Dermis microvascular lymphatic vessel endothelial cell (primary cell): Measurements from ENCODE around the gene PLBD2. TPM values are rescaled to one million over a fixed set of nuclear protein-coding genes. Genes with fewer than 3 reads are reported as not detected.

Experiments
- DNase-seq, 2 donors: peaks; one replicate each; pipeline versions ENCODE4 v3.0.0 to v3.0.0-alpha.2; 2010; ENCODE audit warnings: low read depth in 2 of 2
- total RNA-seq: library from RNA; depleted of rRNA; stranded (reverse); fragments of >200 nt; gene quantifications from 2 replicates; pipeline ENCODE4 v1.2.1, GENCODE V29; 2014

Gene PLBD2
- total RNA-seq, 1 donor from 2014 or later: 16.7 TPM

DNA sequence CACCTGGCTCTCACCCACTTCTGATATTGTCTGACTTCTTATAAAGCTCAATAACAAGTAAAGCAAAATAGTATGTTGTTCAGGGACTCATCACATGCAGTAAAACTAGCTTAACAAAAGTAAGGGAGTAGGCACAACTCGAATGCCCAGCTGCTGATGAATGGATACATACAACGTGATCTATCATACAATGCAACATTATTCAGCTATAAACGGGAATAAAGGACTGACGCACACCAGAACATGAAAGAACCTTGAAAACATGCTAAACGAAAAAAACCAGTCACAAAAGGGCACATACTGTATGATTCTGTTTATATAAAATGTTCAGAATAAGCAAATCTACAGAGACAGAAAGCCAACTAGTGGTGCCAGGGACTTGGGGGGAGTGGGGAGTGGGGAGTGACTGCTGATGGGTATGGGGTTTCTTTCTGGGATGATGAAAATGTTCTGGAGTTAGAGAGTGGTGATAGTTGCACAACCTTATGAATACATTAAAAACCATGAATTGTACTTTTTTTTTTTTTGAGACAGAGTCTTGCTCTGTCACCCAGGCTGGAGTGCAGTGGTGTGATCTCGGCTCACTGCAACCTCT lies 11.1 kb downstream of the PLBD2 start:
- DNase-seq: no peak

DNA sequence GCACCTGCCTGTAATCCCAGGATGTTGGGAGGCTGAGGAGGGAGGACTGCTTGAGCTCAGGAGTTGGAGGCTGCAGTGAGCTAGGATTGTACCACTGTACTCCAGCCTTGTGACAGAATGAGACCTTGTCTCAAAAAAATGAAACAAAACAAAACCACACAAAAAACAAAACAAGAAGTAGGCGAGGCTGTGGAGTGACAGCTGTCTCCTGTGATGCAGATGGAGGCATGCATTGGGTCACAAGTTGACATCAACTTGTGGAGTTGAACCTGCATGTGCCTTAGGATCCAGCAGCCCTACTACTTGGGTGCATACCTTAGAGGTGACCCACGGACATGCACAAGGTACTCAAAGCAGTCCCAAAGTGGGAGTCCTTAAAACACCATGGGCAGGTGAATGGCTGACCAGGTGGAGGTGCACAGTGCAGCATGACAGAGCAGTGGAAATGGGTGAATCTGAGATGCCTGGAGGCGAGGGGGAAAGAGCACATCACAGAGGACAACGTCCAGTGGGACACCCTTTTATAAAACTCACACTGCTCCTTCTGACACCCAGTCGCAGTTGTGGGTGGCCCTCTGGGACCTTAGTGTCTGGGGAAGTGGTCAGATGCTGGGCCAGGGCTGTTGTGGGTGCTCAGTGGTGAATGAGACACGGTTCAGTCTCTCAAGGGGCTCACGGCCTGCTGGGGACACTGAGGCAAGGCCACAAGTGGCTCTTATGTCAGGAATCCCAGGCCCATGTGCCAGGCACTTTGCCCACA lies 12.7 kb downstream of the PLBD2 start:
- DNase-seq: no peak

DNA sequence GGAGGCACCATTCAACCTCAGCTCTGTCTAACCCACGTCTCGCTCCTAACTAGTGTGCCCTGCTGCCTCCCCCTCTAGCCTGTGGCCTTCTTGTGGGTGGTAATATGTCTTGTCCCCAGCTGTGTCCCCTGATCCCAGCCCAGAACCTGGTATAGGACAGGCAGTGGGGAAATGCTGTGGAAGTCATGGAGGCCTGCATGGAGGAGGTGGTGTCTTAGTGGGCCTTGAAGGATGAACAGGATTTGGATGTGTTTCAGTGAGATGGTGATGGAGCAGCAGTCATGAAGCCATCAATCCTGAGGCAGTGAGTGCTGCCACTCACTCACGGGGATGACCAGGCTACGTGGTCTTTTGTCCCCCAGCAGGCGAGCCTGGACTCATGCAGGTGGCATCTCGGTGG lies 13.4 kb downstream of the PLBD2 start:
- DNase-seq: no peak

DNA sequence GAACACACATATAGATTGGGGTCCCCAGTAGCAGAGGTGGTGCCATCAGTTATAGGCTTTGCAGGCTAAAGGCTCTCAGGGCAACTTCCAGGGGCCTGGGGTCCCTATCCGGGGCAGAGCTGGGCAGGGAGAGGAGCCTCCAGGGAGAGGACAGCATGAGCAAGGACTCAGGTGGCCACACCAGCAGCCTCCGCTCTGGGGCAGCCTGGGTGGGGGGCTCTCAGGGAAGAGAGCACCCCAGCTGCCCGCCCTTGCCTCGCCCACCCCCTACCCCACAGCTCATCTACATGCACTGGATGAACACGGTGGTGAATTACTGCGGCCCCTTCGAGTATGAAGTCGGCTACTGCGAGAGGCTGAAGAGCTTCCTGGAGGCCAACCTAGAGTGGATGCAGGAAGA lies 14.0 kb downstream of the PLBD2 start:
- DNase-seq: no peak

DNA sequence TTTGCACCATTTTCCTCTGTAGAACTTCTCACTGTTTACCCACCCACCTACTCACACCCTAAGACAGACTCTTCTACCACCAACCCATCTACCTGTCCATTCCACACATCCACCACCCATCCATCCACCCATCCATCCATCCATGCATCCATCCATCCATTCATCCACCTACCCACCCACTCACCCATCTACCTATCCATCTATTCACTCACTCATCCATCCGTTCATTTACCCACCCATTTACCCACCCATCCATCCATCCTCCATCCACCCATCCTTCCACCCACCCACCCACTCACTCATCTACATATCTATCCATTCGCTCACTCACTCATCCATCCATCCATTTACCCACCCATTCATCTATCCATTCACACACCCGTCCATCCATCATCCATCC lies 15.1 kb downstream of the PLBD2 start:
- DNase-seq: no peak

DNA sequence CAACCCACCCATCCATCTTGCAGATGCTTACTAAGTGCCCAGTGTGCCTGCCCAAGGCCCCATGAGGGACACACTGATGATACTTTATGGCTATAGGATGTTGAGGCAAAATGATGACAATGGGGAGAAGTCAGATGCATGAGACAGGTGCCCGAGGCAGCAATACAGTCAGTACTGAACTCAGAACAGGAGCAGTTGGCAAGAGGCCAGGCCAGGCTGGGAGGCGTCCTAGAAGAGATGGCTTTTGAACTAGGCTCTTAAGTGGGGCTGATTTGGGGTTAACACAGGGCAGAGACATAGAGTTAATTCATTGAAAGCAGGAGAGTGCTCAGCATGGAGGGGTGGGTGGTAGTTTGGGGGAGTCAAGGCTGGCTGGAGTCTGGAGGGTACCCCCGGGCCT lies 15.6 kb downstream of the PLBD2 start:
- no peak for DNase-seq

DNA sequence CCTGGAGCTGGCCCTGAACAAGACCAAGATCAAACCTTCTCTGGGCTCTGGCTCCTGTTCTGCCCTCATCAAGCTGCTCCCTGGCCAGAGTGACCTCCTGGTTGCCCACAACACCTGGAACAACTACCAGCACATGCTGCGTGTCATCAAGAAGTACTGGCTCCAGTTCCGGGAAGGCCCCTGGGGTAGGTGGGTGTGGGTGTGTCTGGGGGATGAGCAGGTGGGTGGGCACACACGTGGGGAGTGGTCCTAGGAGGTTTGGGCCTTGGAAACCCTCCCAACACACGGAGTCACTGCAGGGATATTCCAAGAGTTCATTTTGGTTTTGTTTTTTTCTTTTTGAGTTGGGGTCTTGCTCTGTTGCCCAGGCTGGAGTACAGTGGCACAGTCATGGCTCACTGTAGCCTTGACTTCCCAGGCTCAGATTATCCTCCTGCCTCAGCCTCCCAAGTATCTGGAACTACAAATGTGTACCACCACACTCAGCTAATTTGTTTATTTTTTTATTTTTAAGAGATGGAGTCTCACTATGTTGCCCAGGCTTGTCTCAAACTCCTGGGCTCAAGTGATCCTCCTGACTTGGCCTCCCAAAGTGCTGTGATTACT lies 16.5 kb downstream of the PLBD2 start:
- DNase-seq: no peak

DNA sequence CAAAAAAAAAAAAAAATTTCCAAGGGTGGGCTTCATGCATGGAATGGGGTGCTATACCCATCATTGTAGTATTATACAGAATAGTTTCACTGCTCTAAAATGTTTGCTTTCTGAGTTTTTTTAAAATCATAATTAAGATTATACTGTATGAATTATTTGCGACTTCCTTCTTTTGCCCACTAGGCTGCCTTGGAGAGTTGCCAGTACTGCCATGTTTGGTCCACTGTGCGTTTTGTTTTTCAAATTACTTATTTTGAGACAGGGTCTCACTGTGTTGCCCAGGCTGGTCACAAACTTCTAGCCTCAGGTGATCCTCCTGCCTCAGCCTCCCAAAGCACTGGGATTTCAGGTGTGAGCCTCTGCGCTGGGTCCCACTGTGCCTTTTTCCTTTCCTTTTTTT lies 19.9 kb downstream of the PLBD2 start:
- no peak for DNase-seq

DNA sequence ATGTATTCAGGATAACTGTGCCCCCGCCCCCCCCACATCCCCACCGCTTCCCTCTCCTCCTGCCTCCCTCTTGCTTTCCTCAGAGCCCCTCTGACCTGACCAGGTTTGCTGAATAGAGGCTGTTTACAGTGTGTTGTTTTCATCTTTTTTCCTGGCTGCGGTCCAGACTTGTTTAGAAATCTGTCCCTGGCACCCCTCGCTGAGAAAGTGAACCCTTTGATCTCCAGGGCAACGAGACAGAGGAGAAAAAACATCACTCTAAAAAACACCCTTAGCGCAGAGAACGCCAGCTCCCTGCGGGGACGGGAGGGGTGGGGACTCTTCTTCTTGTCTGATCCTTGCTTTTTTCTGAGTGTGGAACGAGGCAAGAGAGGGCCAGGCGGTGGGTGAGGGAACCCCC lies 22.8 kb downstream of the PLBD2 start:
- DNase-seq: no peak

DNA sequence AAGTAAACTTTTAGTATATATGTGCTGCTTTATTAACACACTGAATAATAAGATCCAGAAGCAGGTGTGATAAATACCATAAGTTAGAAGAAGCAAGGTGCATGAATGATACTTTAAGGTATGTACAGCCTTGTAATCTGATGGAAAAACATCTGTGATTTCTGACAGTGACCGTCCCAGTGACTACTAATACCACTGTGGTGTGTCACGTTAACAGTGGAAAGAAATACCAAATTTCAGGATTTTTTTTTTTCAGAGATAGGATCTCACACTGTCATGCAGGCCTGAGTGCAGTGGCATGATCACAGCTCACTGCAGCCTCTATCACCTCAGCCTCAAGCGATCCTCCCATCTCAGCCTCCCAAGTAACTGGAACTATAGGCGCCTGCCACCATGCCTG lies 23.8 kb downstream of the PLBD2 start:
- no peak for DNase-seq

DNA sequence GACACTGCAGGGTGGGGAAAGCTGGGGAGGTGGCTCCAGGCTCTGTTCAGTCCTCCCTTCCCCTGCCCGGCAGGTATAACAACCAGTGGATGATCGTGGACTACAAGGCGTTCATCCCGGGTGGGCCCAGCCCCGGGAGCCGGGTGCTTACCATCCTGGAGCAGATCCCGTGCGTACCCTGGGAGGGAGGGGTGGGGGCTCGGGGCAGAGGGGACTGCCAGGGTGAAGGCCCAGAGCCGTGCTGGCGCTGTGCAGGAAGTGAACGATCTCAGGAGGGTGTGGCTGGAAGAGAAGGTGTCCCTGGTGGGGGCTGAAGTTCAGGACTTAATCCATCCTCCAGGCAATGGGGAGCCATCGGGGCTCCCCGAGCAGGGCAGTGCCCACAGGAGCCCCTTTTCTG lies 26.4 kb downstream of the PLBD2 start:
- no peak for DNase-seq

DNA sequence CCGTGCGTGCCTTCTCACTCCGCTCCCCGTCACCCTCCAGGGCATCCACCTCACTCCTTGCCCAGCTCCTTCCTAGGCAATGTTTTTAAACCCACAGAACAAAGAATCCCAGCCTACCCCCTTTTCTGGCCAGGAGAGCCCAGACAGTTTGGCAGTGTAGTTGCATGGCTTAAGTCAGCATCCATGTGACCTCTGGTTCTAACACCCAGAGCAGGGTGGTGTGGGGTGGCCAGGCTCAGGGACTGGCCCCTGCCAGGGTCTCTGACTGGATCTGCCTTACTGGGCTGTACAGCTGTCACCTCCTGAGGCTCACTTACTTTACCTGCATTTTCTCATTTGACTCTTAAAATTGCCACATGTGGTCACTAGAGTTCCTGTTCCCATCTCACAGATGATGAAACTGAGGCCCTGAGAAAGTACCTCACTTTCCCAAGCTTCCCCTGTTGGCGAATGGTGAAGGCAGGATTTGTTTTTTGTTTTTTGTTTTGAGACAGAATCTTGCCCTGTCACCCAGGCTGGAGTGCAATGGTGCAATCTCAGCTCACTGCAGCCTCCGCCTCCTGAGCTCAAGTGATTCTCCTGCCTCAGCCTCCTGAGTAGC lies 27.0 kb downstream of the PLBD2 start:
- DNase-seq: no peak

DNA sequence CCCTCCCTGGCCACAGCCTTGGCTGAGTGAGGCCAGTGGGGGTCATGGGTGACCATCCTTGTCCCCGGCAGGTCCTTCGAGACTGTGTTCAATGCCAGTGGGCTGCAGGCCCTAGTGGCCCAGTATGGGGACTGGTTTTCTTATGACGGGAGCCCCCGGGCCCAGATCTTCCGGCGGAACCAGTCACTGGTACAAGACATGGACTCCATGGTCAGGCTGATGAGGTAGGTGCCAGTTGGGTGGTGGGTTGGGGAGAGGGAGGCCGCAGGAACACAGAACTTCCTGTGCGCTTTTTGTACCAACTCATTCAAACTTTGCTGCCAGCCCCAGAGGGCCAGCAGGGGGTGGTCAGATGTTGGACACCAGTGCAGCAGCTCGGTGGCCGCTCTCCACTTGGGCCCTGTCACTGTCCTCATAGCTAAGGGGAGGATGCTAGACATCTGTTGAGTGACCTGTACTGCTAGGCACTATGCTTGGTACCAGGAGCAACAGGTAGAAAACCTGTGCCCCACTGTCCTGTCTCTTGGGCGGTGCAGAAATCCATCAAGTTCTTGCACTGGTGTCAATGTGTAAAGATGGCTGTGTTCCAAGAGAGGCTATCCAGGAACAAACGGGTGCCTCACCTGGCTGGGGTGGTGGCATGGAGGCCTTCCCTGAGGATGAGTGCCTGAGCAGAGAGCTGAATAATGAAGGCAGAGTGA lies 28.6 kb downstream of the PLBD2 start:
- no peak for DNase-seq

DNA sequence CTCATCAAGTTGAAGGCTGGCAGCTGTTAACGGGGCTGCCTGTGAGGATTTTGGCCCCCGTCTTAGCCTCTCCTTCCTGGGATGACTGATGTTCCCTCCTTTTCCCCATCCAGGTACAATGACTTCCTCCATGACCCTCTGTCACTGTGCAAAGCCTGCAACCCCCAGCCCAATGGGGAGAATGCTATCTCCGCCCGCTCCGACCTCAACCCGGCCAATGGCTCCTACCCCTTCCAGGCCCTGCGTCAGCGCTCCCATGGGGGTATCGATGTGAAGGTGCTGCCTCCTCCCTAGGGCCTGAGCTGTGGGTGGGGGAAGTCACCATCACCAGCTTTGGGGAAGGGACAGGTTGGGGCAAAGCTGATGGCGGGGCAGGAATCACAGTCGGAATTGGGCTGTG lies 29.2 kb downstream of the PLBD2 start:
- DNase-seq: no peak

DNA sequence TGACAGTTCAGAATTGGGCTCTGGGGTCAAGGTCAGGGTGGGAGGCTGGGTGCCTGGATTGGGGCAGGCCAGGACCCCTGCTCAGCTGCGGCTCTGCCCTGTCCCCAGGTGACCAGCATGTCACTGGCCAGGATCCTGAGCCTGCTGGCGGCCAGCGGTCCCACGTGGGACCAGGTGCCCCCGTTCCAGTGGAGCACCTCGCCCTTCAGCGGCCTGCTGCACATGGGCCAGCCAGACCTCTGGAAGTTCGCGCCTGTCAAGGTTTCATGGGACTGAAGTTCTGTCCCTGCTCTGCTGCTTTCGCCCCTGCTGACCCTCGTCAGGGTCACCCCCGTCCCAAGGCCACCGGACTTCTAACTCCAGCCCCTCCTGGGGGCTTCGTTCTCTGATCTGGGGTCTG lies 30.0 kb downstream of the PLBD2 start:
- no peak for DNase-seq

DNA sequence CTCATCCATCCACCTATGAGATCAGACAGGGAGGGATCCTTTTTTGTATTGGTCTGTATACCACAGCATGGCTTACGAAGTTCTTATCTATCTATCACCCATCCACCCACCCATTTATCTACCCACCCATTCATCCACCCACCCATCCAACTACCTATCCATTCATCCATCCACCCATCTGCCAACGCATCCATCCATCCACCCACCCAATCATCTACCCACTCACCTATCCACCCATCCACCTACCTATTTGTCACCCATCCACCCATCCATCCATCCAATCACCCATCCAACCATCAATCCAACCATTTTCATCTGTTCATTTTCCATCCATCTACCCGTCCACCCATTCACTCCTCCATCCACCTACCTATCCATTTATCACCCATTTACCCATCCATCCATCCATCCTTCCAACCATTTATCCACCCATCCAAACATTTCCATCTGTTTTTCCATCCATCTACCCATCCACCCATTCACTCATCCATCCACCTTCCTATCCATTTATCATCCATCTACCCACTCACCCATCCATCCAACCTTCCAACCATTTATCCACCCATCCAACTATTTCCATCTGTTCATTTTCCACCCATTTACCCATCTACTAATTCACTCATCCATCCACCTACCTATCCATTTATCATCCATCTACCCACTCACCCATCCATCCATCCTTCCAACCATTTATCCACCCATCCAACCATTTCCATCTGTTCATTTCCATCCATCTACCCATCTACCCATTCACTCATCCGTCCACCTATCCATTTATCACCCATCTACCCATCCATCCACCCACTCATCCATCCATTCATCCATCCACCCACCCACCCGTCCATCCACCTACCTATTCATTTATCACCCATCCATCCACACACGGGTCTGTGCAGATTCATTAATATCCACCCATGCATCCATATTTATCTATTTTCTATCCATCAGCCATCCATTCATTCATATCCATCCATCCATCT lies 32.0 kb downstream of the PLBD2 start:
- no peak for DNase-seq

DNA sequence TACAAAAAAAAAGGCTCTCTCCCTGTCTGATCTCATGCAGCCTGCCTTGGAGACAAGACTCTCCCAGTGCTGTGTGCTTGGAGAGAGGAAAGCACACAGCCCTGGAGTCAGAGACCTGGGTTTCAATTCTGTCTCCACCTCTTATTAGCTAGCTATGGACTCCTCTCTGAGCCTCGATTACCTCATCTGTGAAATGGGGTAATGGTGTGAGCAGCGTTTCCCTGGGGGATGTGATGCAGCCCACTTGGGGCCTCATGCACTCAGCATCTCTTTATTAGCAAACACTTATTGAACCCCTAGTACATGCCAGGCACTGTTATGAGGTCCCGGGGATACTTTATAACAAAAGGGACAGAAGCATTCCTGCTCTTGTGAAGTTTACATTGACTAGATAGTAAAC lies 32.8 kb downstream of the PLBD2 start:
- DNase-seq: no peak

DNA sequence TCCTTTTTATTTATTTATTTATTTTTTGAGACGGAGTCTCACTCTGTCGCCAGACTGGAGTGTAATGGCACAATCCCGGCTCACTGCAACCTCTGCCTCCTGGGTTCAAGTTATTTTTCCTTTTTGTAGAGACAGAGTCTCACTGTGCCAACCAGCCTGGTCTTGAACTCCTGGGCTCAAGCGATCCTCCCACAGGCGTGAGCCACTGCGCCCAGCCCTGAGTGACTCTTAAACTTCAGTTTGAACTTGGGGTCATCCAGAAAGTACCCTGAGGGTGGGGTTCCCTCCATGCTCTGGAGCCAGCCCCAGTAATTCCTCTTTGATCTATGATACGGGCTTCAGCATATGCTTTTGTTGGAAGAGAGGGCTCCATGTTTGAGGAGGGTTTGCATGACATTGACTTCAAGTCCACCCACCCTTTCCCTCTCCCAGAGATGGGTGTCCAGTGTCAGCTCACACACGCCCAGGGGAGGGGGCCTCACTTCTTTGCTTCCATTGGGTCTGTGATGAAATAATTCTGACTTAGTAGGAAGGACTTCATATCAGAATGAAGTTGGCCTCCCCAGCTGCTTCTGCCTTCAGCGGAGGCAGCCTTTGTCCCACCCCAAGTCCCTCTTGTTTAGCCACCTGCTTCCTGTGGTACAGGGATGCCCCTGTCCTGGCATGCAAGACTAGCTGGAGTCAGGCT lies 33.4 kb downstream of the PLBD2 start:
- no peak for DNase-seq

DNA sequence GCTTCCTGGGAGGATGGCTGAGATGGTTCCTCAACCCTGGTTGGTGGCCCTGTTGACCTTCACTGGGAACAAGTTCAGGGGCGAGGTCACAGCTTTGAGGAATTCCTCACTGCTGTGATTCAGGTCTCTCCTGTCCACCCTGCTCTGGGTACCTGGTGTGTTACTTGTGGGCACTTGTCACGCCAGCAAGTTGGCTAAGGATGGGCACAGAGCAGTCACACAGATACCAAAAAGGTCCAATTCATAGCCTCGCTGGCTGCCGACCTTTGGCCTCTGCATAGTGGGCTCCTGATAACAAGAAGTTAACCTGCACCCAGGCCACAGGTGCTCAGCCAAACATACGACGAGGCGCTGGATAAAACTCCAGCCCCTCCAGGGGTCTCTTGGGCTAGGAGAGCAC lies 34.1 kb downstream of the PLBD2 start:
- no peak for DNase-seq

DNA sequence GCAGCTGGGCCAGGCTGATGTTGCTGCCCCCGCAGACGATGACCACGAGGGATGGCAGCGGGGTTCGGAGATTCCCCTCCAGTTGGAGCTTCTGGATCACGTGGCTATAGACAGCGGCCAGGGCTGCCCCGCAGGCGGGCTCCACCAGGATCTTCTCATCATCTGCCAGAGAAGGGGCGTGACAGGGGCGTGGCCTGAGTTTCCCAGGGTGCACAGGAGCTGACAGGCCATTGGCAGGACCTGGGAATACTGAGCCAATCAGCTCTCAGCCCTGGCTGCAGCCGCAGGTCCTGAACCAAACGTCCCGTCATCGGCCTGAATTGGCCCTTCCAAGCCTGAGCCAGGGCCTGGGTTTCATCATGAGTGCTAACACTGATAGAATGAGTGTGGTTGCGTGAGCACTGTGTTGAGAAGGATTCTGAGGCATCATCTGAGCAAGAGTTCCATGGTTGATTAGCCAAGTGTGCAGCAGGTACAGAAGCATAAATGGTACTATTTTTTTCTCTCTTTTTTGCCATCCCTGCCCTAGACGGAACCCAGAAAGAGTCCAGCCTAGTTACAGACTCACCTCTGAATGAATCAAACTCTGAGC lies 34.7 kb downstream of the PLBD2 start:
- no peak for DNase-seq
